HepG2 (cell line): Measurements from ENCODE around the gene MAP3K20. TPM values are rescaled to one million over a fixed set of nuclear protein-coding genes. Genes with fewer than 3 reads are reported as not detected.

Experiments
- ATF1 ChIP-seq: IDR thresholded peaks from 2 replicates; pipeline ENCODE4 v1.6.1; 2016; ENCODE audit warnings: mild to moderate bottlenecking, control low read depth
- DNMT3B ChIP-seq: conservative IDR thresholded peaks from 2 replicates; pipeline ENCODE4 v1.6.1; 2016; ENCODE audit warnings: missing biosample characterization, control low read depth
- IRF2 ChIP-seq: IDR thresholded peaks from 2 replicates; pipeline ENCODE4 v1.6.1; 2018; ENCODE audit warnings: missing genetic modification reagents, missing compliant biosample characterization
- MTA1 ChIP-seq: sonication (generic); formaldehyde crosslinking; IDR thresholded peaks from 2 replicates; pipeline ENCODE4 v1.4.0; 2020; ENCODE audit warnings: missing genetic modification reagents, mild to moderate bottlenecking, borderline replicate concordance
- NPAS2 ChIP-seq: sonication (generic); formaldehyde crosslinking; IDR thresholded peaks from 2 replicates; pipeline ENCODE4 v1.8.0; 2022; ENCODE audit warnings: mild to moderate bottlenecking, missing genetic modification reagents, borderline replicate concordance
- NR2F1 ChIP-seq, 2 experiments: fragments of 450-650 bp in 1 of 2; formaldehyde crosslinking in 1 of 2; IDR thresholded peaks; 2 replicates each; pipeline versions ENCODE4 v1.5.0 to v1.6.1; 2016 to 2020; ENCODE audit warnings: mild to moderate bottlenecking in 1 of 2, missing compliant biosample characterization in 1 of 2, missing genetic modification reagents in 1 of 2, moderate library complexity in 1 of 2
- PHF8 ChIP-seq: sonication (generic); formaldehyde crosslinking; IDR thresholded peaks from 2 replicates; pipeline ENCODE4 v1.5.0; 2020; ENCODE audit warnings: missing genetic modification reagents
- REL ChIP-seq: sonication (generic); formaldehyde crosslinking; conservative IDR thresholded peaks from 2 replicates; pipeline ENCODE4 v1.8.0; 2022; ENCODE audit warnings: mild to moderate bottlenecking, missing genetic modification reagents, moderate library complexity
- TRAFD1 ChIP-seq: sonication (generic); formaldehyde crosslinking; IDR thresholded peaks from 2 replicates; pipeline ENCODE4 v1.5.1; 2020; ENCODE audit warnings: missing genetic modification reagents, mild to moderate bottlenecking, borderline replicate concordance
- ZBTB10 ChIP-seq: sonication (generic); formaldehyde crosslinking; IDR thresholded peaks from 2 replicates; pipeline ENCODE4 v1.4.0; 2020; ENCODE audit warnings: missing genetic modification reagents, borderline replicate concordance
- ZBTB26 ChIP-seq: IDR thresholded peaks from 2 replicates; pipeline ENCODE4 v1.6.1; 2016; ENCODE audit warnings: missing compliant biosample characterization, missing genetic modification reagents, borderline replicate concordance
- ZC3H4 ChIP-seq: sonication (generic); formaldehyde crosslinking; IDR thresholded peaks from 2 replicates; pipeline ENCODE4 v1.4.0; 2020; ENCODE audit warnings: missing genetic modification reagents, borderline replicate concordance
- ZNF318 ChIP-seq: sonication (generic); formaldehyde crosslinking; IDR thresholded peaks from 2 replicates; pipeline ENCODE4 v1.4.0; 2020; ENCODE audit warnings: mild to moderate bottlenecking, missing genetic modification reagents
- polyA plus RNA-seq, 8 experiments: library from polyadenylated mRNA; depleted of rRNA in 3 of 8; stranded (reverse) in 7 of 8; unstranded in 1 of 8; fragments of >200 nt; fragmentation: Illumina TruSeq in 4 of 8; extraction: Trizol in 4 of 8; gene quantifications; 2 replicates each; pipeline versions ENCODE4 v1.2.1 to v1.2.3, GENCODE V29; 2011 to 2016; ENCODE audit warnings: low read depth in 4 of 8, missing spikeins in 1 of 8, mixed read lengths in 1 of 8; ENCODE audit not compliant: insufficient read depth in 1 of 8
- total RNA-seq, 5 experiments: library from RNA; depleted of rRNA; stranded (reverse); fragments of >200 nt; fragmentation: Illumina TruSeq; extraction: Trizol; gene quantifications; 2 replicates each; pipeline ENCODE4 v1.2.3, GENCODE V29; 2016; ENCODE audit warnings: low read depth in 1 of 5

The MAP3K20 gene
- total and polyA plus RNA-seq, 2 of the 13 experiments (the other 11 are each of a cell fraction or from before 2014, with no cell fraction given), result 5.2 to 13.5 TPM

- TF ChIP-seq ZBTB10 (CRISPR knock-in tag) (no peak), NR2F1 (CRISPR knock-in tag; IDR thresholded peaks at IDR 0.05) (0 out of 4 replicates have a peak, but pooled peaks of 1 of the 2 experiments have one; percentile 22), ATF1 (no peak), ZBTB26 (CRISPR knock-in tag) (no peak), PHF8 (no peak), REL (CRISPR knock-in tag) (no peak), IRF2 (0 out of 2 replicates have a peak, but pooled peaks have one; percentile 37), MTA1 (no peak), TRAFD1 (CRISPR knock-in tag) (no peak), NPAS2 (CRISPR knock-in tag) (no peak), ZNF318 (no peak), ZC3H4 (no peak), DNMT3B (CRISPR knock-in tag) (0 out of 2 replicates have a peak, but pooled peaks have one; percentile 64)
Measured at GRCh38 chr2:173210270-173211196, 134.9 kb downstream of the MAP3K20 start (continued).
